ENCODE measurements around the gene CLEC2B.

CLEC2B gene

DNA sequence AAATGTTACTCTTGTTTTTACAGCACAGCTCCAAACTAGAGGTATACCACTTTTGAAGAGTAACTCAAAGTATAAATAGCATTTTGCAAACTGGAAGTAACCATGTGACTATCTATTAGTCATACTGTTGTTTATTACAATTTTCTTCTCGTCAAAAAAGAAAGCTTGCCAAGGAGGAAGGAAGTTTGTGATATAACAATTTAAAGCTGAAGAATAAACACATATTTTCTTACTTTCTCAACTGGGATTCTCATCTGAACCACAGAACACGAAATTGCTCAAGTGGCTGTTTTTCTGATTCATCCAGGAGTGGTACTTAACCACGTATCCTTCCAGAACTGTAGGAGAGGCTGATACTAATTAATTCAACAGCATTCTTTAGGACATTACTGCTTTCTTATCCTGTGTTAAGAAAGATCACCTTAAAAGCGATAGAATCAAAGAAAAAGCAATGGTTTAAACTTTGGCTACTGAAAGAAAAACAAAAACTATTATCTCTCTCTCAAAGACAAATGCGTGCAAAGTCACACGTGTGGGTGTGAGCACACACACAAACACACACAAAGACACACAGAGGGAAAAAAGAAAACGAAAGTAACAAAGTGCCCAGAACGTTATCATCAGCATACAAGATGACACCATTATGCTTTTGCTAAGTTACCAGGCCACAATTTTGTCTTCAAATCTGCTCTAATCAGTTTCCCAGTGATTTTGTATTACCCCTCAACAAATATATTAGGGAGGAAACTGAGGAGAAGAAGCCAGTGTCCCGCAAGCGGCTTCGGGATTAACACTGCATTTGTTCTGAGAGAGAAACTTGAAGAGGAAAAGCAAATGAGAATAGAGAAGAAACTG lies at the start of gene CLEC2B:
Gene CLEC2B, minus strand, starts transcription at position 48 of the 855 bp plus-strand sequence.
- DNase-seq (ENCODE audit: low read depth), result peak; percentile 96
- H3K4me3 ChIP-seq (ENCODE audit: low read length), result peak within 1 kb of the TSS; percentile 55
- TF ChIP-seq, protein P1, sequence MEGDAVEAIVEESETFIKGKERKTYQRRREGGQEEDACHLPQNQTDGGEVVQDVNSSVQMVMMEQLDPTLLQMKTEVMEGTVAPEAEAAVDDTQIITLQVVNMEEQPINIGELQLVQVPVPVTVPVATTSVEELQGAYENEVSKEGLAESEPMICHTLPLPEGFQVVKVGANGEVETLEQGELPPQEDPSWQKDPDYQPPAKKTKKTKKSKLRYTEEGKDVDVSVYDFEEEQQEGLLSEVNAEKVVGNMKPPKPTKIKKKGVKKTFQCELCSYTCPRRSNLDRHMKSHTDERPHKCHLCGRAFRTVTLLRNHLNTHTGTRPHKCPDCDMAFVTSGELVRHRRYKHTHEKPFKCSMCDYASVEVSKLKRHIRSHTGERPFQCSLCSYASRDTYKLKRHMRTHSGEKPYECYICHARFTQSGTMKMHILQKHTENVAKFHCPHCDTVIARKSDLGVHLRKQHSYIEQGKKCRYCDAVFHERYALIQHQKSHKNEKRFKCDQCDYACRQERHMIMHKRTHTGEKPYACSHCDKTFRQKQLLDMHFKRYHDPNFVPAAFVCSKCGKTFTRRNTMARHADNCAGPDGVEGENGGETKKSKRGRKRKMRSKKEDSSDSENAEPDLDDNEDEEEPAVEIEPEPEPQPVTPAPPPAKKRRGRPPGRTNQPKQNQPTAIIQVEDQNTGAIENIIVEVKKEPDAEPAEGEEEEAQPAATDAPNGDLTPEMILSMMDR (IDR thresholded peaks at IDR 0.05; ENCODE audit: insufficient read depth, low read depth, low read length, missing control alignments), result no peak

DNA sequence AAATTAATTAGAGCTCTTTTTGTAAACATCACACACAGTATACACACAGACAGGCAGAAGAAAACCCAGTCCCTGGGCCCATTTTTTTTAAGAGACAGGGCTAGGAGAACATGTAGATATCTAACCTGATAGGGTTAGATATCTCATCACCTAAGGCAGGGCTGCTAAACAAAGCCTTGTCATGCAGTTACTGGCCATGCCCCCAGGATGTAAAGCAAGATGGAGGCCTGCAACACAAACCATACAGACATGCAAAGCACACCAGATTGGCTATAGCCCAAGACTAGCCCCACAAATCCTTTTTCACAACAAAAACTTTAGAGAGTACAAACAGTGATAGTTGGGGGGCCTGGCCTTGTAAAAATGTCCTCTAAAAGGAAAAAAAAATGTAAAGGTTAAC lies 42.6 kb upstream of the CLEC2B start:
- H3K4me3 ChIP-seq (ENCODE audit: low read length), result no peak overlapping the region
- TF ChIP-seq, protein P1 (IDR thresholded peaks at IDR 0.05; ENCODE audit: insufficient read depth, low read depth, low read length, missing control alignments), result no peak
- no peak for DNase-seq (ENCODE audit: low read depth)

DNA sequence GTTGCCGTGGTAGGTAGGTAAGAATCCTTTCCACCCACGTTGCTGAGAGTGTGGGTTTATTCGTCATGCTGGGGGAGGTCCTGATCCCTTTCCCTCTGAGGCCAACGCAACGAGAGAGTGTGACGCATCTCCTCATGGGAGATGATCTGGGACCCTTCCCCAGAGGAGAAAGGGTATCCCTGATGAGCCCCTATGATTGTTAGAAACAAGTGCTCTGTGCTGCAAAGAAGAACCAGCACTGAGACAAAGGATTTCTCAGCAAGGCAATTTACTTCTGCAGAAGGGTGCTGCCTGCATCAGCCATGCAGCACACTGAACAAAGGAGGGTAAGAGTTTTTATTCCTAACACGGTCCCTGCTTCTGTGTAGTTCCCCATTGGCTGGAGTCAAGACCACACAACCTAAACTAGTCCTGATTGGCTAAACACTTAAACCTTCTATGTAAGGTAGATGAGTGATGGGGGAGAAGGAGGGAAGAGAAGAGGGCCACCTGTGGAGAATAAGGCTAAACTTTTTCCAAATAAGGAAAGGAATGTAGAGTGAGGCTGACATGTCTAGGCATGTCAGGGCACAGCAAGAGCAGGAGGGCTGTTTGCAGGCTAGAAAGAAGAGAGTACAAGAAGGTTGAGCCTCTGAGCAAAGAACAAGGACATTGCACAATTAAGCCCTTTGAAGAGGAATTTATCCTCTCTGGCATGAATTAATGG lies 41.7 kb upstream of the CLEC2B start:
- H3K4me3 ChIP-seq (ENCODE audit: low read length), result no peak overlapping the region
- DNase-seq (ENCODE audit: low read depth), result peak; percentile 16
- TF ChIP-seq, protein P1 (IDR thresholded peaks at IDR 0.05; ENCODE audit: insufficient read depth, low read depth, low read length, missing control alignments), result no peak

DNA sequence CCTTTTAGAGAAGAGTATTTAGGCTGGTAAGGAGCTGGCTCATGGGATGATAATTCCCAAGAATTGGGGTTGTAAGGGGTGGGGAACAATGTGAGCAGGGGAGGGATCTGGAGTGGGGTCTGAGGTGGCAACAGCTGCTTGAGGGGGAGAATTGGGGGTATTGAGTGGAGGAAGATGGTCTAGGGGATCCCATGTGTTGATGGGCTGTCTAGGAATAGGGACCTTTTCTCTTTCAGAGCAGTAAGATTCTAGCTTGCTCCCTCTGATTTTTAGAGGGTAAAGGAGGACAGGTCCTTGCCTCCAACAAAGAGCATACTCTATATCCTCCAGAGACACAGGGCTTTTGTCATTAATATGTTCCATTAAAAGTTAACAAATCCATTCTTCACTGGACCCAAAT lies 40.6 kb upstream of the CLEC2B start:
- TF ChIP-seq, protein P1 (IDR thresholded peaks at IDR 0.05; ENCODE audit: insufficient read depth, low read depth, low read length, missing control alignments), result no peak
- no peak for DNase-seq (ENCODE audit: low read depth)
- H3K4me3 ChIP-seq (ENCODE audit: low read length), result no peak overlapping the region

DNA sequence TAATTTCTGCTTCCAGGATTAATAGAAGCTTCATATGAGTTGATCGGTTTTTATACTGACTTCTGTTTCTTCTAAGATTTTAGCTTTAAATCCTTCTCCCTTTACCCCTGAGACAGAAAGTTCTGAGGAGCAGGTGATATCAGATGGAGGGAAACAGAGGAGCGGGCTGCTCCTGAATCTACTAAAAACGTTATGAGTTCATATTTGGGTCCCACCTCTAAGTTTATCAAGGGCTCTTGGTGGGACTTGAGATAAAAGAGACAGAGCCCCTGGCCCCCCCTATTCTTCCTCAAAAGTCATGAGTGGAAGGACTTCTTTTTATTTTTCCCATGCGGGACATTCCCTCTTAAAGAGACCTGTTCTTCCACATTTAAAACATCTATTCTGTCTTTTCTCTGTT lies 39.2 kb upstream of the CLEC2B start:
- no peak overlapping the region for H3K4me3 ChIP-seq (ENCODE audit: low read length)
- DNase-seq (ENCODE audit: low read depth), result no peak
- TF ChIP-seq, protein P1 (IDR thresholded peaks at IDR 0.05; ENCODE audit: insufficient read depth, low read depth, low read length, missing control alignments), result no peak

DNA sequence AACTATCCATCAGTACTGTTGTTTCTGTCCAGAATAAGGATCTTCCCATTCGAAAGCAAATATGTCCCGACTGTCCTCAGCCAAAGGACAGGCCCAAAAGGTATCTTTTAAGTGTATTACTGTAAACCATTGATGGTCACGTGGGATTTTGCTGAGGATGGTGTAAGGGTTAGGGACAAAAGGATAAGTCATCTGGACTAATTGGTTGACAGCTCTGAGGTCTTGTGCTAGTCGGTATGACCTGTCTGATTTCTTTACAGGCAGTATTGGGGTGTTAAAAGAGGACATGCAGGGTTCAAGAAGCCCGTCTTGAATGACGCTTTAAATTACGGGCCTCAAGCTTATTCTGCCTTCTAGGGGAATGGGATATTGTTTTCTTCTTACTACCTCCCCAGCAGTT lies 38.6 kb upstream of the CLEC2B start:
- TF ChIP-seq, protein P1 (IDR thresholded peaks at IDR 0.05; ENCODE audit: insufficient read depth, low read depth, low read length, missing control alignments), result no peak
- DNase-seq (ENCODE audit: low read depth), result no peak
- no peak overlapping the region for H3K4me3 ChIP-seq (ENCODE audit: low read length)

All from epithelial cell of esophagus (primary cell).